Measurements from ENCODE around the gene S100A9. TPM values are rescaled to one million over a fixed set of nuclear protein-coding genes. Genes with fewer than 3 reads are reported as not detected.

Gene S100A9
- total and polyA plus RNA-seq, 7 donors: 73.4 to 943 (median 308) TPM

Small RNAs within 50 kb of the gene (small RNA-seq; reads per million reads assigned to genes)
- gene RNU6-160P (0 reads per million in 3 donors), gene S100A15A (0 reads per million in 3 donors)

Other genes with a start within 250 kb of the S100A9 start
- gene SPRR2F, start 244.3 kb upstream of the S100A9 start, total RNA-seq: not detected
- gene SPRR2F, start 244.3 kb upstream of the S100A9 start, polyA plus RNA-seq: not detected
- gene SPRR2G, start 207.0 kb upstream of the S100A9 start, total RNA-seq: not detected
- gene SPRR2G, start 207.0 kb upstream of the S100A9 start, polyA plus RNA-seq: not detected
- gene LELP1, start 154.4 kb upstream of the S100A9 start, total RNA-seq: not detected
- not detected for gene LELP1, start 154.4 kb upstream of the S100A9 start, polyA plus RNA-seq
- not detected for gene PRR9, start 140.3 kb upstream of the S100A9 start, total RNA-seq
- not detected for gene PRR9, start 140.3 kb upstream of the S100A9 start, polyA plus RNA-seq
- gene LORICRIN, start 98.2 kb upstream of the S100A9 start, total RNA-seq: not detected
- gene LORICRIN, start 98.2 kb upstream of the S100A9 start, polyA plus RNA-seq: under 1 TPM in 1 of 3 donors, not detected in 2; 0.06 TPM
- gene PGLYRP3, start 44.9 kb upstream of the S100A9 start, total RNA-seq: not detected
- gene PGLYRP3, start 44.9 kb upstream of the S100A9 start, polyA plus RNA-seq: under 1 TPM in 1 of 3 donors, not detected in 2; 0.16 TPM
- not detected for gene PGLYRP4, start 9.0 kb upstream of the S100A9 start, total RNA-seq
- gene PGLYRP4, start 9.0 kb upstream of the S100A9 start, polyA plus RNA-seq: 1 to 10 TPM in 1 of 3 donors, not detected in 2; 1.1 TPM
- not detected for gene S100A12, start 17.8 kb downstream of the S100A9 start, total RNA-seq
- 10 to 100 TPM in 2 of 3 donors, 1 to 10 TPM in 1; 2.9 to 23.4 (median 20.8) TPM for gene S100A12, start 17.8 kb downstream of the S100A9 start, polyA plus RNA-seq
- 100 to 1,000 TPM in 1 of 4 donors, 10 to 100 TPM in 2, not detected in 1; 14.2 to 103 (median 32.1) TPM for gene S100A8, start 33.2 kb downstream of the S100A9 start, total RNA-seq
- 100 to 1,000 TPM in 1 of 3 donors, 10 to 100 TPM in 2; 68.8 to 109 (median 95.7) TPM for gene S100A8, start 33.2 kb downstream of the S100A9 start, polyA plus RNA-seq
- not detected for gene S100A7A, start 58.7 kb downstream of the S100A9 start, total RNA-seq
- not detected for gene S100A7A, start 58.7 kb downstream of the S100A9 start, polyA plus RNA-seq
- gene S100A7, start 102.8 kb downstream of the S100A9 start, total RNA-seq: not detected
- not detected for gene S100A7, start 102.8 kb downstream of the S100A9 start, polyA plus RNA-seq
- gene S100A6, start 178.1 kb downstream of the S100A9 start, total RNA-seq: 1,000 to 10,000 TPM in 1 of 4 donors, 100 to 1,000 TPM in 3; 445 to 1,159 (median 590) TPM
- gene S100A6, start 178.1 kb downstream of the S100A9 start, polyA plus RNA-seq: 1,000 to 10,000 TPM; 4,079 to 7,223 (median 4,178) TPM
- not detected for gene S100A5, start 183.1 kb downstream of the S100A9 start, total RNA-seq
- not detected for gene S100A5, start 183.1 kb downstream of the S100A9 start, polyA plus RNA-seq
- 100 to 1,000 TPM; 189 to 486 (median 288) TPM for gene S100A4, start 188.0 kb downstream of the S100A9 start, total RNA-seq
- 100 to 1,000 TPM; 304 to 499 (median 336) TPM for gene S100A4, start 188.0 kb downstream of the S100A9 start, polyA plus RNA-seq
- gene S100A3, start 191.4 kb downstream of the S100A9 start, total RNA-seq: 1 to 10 TPM; 1.1 to 4.3 (median 2.2) TPM
- 1 to 10 TPM; 1.4 to 3.9 (median 3.6) TPM for gene S100A3, start 191.4 kb downstream of the S100A9 start, polyA plus RNA-seq
- 1 to 10 TPM in 1 of 4 donors, under 1 TPM in 1, not detected in 2; 0.68 to 1.8 TPM for gene S100A2, start 208.0 kb downstream of the S100A9 start, total RNA-seq
- gene S100A2, start 208.0 kb downstream of the S100A9 start, polyA plus RNA-seq: 10 to 100 TPM in 1 of 3 donors, 1 to 10 TPM in 2; 1.8 to 16.2 (median 2.3) TPM